ENCODE results near the gene NUP37.

The NUP37 gene

DNA sequence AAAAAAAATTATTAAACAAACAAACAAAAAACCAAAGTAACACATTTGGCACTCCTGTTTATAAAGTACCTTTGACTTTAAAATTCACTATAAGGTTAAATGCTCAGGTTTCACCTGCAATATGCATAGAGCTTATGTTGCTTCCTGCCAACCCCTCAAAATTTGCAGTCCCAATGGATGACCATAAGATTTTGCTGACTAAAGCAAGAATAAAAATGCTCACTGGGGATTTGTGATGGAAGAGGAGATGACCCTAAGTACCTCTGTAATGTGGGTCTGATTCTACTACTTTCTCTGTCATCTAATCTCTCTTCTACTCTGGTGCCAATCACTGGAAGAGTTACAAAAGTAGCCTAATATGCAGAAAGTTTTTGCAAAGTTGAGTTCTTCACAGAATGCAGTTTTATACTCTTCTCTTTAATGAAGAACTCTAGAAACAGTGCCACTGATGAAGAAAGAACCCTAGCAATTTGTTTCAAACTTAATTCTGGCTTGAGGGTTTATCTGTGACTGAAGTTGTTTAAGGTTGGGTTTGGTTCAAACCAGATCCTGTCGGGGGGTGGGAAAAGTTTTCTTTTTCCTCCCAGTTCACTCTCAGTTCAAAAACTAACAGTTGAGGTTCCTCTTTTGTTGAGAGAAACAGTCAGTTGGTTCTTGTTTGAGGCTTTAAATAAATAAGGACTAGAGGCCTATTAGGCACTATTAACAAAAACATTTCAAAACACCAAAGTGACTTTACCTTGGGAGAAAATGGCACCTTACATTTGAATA is 69.1 kb downstream of the NUP37 start:
- DNase-seq (ENCODE audit: low spot score in 2 of 2) = no peak
- Mint-ChIP-seq H3K27me3 (no peaks in the 10 kb centered on the region), H3K36me3 (ENCODE audit: insufficient read depth) (peaks cover 29% of the 10 kb centered on the region), H3K9me3 (no peaks in the 10 kb centered on the region), H3K4me1 (peaks cover 30% of the 10 kb centered on the region), H3K27ac (ENCODE audit: low read depth) (no peak overlapping the region), H3K4me3 (no peak overlapping the region)
- no peak for ATAC-seq (replicated peaks; ENCODE audit: extremely low read depth, poor library complexity, severe bottlenecking)

- Mint-ChIP-seq H3K27ac (ENCODE audit: low read depth) (no peak overlapping the region), H3K4me1 (no peaks in the 10 kb centered on the region), H3K36me3 (ENCODE audit: insufficient read depth) (peaks cover 24% of the 10 kb centered on the region), H3K9me3 (no peaks in the 10 kb centered on the region), H3K27me3 (no peaks in the 10 kb centered on the region), H3K4me3 (no peak overlapping the region)
- DNase-seq (ENCODE audit: low spot score in 2 of 2) (no peak), ATAC-seq (replicated peaks; ENCODE audit: extremely low read depth, poor library complexity, severe bottlenecking) (no peak)
Measured at GRCh38 chr12:102043928-102044327, 76.0 kb downstream of the NUP37 start.

- H3K27me3 Mint-ChIP-seq = no peaks in the 10 kb centered on the region
- ATAC-seq (replicated peaks; ENCODE audit: extremely low read depth, poor library complexity, severe bottlenecking) (no peak), DNase-seq (ENCODE audit: low spot score in 2 of 2) (no peak)
- peaks cover 38% of the 10 kb centered on the region for H3K36me3 Mint-ChIP-seq (ENCODE audit: insufficient read depth)
- no peak overlapping the region for H3K4me3 Mint-ChIP-seq
- H3K4me1 Mint-ChIP-seq = peaks cover 11% of the 10 kb centered on the region
- no peaks in the 10 kb centered on the region for H3K9me3 Mint-ChIP-seq
- no peak overlapping the region for H3K27ac Mint-ChIP-seq (ENCODE audit: low read depth)
Measured at GRCh38 chr12:102033991-102034745, 85.7 kb downstream of the NUP37 start.

GRCh38 chr12:102031852-102032251 is 88.1 kb downstream of the NUP37 start:
- DNase-seq (ENCODE audit: low spot score in 2 of 2) (no peak), ATAC-seq (replicated peaks; ENCODE audit: extremely low read depth, poor library complexity, severe bottlenecking) (no peak)
- H3K4me3 Mint-ChIP-seq = no peak overlapping the region
- no peak overlapping the region for H3K27ac Mint-ChIP-seq (ENCODE audit: low read depth)
- H3K4me1 Mint-ChIP-seq = peaks cover 6% of the 10 kb centered on the region
- no peaks in the 10 kb centered on the region for H3K9me3 Mint-ChIP-seq
- H3K36me3 Mint-ChIP-seq (ENCODE audit: insufficient read depth) = peaks cover 28% of the 10 kb centered on the region
- H3K27me3 Mint-ChIP-seq = no peaks in the 10 kb centered on the region

DNA sequence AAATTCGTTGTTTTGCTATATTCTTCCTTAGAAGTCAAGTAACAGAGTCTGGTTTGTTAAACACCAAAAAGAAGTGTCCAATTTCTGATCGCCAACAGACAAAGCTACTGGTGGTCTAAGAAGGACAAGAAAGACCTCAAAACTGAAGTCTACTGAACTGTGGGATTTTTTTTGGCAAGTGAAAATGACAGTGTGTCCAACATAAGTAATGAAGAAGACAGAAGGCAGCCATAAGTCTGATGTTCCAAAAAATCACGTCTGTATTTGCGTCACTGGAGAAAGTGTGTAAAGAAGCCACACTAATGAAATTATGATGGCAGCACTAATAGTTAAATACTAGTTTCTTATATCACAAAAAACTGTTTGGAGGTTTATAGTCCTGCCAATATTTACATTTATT is 90.8 kb downstream of the NUP37 start:
- no peak overlapping the region for H3K27ac Mint-ChIP-seq (ENCODE audit: low read depth)
- no peak for ATAC-seq (replicated peaks; ENCODE audit: extremely low read depth, poor library complexity, severe bottlenecking)

GRCh38 chr12:102026728-102027127 is 93.2 kb downstream of the NUP37 start:
- Mint-ChIP-seq H3K27ac (ENCODE audit: low read depth) (no peak overlapping the region), H3K9me3 (no peaks in the 10 kb centered on the region), H3K4me1 (no peaks in the 10 kb centered on the region), H3K36me3 (ENCODE audit: insufficient read depth) (peaks cover 16% of the 10 kb centered on the region), H3K27me3 (no peaks in the 10 kb centered on the region), H3K4me3 (no peak overlapping the region)
- no peak for ATAC-seq (replicated peaks; ENCODE audit: extremely low read depth, poor library complexity, severe bottlenecking)
- no peak for DNase-seq (ENCODE audit: low spot score in 2 of 2)

More for the DNA sequence above, 90.8 kb downstream of the NUP37 start:
- DNase-seq (ENCODE audit: low spot score in 2 of 2) = no peak
- Mint-ChIP-seq H3K9me3 (no peaks in the 10 kb centered on the region), H3K4me3 (no peak overlapping the region), H3K27me3 (no peaks in the 10 kb centered on the region), H3K4me1 (no peaks in the 10 kb centered on the region), H3K36me3 (ENCODE audit: insufficient read depth) (peaks cover 19% of the 10 kb centered on the region)

DNA sequence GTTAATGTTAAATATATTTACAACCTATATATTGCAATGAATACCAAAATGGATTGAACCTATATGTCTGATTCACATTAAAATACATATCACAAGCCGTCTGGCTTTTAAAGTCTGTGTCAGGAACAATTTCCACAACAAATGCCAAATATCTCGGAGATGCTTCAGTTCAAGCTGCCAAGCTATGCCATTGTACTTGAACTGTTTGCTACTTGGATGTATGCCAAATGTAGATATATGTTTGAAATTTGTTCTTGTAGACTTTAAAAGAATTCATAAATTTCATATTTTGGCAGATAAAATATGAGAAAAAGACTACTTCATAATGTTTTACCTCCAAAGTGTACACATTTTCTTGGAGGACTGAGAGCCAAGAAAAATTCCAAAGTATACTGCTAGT is 95.1 kb downstream of the NUP37 start:
- no peaks in the 10 kb centered on the region for H3K27me3 Mint-ChIP-seq

DNA sequence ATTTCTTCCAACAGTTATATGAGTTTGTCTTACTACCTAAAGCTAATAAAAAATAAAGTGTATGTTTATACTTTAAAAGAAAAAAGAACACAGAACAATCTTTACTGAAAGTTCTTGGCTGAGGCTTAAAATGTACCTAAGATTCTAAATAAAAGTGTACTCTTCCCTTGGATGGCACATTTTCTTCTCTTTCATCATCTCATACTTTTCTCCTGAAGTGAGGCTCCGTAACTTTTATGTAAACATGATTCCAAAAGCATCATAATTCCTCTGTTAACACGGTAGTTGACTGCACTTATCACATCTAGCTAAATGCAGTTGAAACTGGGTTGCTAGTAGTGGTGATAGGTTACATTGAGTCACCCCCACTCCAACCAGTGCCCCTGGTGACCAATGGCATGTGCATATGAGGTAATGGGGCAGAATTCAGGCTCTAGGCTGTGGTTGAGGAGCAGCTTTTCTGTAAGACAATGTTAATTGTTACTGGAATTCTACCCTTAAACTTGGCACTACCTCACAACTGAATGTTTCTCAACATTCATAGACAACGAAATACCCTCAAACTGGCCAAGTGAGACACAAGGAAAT is 96.5 kb downstream of the NUP37 start:
- Mint-ChIP-seq H3K36me3 (ENCODE audit: insufficient read depth) (peaks cover 17% of the 10 kb centered on the region), H3K27ac (ENCODE audit: low read depth) (no peak overlapping the region), H3K4me3 (no peak overlapping the region)

More for the DNA sequence above, 95.1 kb downstream of the NUP37 start:
- Mint-ChIP-seq H3K27ac (ENCODE audit: low read depth) (no peak overlapping the region), H3K4me1 (no peaks in the 10 kb centered on the region), H3K36me3 (ENCODE audit: insufficient read depth) (peaks cover 18% of the 10 kb centered on the region), H3K9me3 (no peaks in the 10 kb centered on the region), H3K4me3 (no peak overlapping the region)
- DNase-seq (ENCODE audit: low spot score in 2 of 2) = no peak
- no peak for ATAC-seq (replicated peaks; ENCODE audit: extremely low read depth, poor library complexity, severe bottlenecking)

More for the DNA sequence above, 96.5 kb downstream of the NUP37 start:
- Mint-ChIP-seq H3K9me3 (no peaks in the 10 kb centered on the region), H3K27me3 (no peaks in the 10 kb centered on the region), H3K4me1 (no peaks in the 10 kb centered on the region)
- DNase-seq (ENCODE audit: low spot score in 2 of 2) = no peak
- no peak for ATAC-seq (replicated peaks; ENCODE audit: extremely low read depth, poor library complexity, severe bottlenecking)
